Measurements from ENCODE around the gene WDR20. TPM values are rescaled to one million over a fixed set of nuclear protein-coding genes. Genes with fewer than 3 reads are reported as not detected.

WDR20 gene
- total and polyA plus RNA-seq, 2 experiments from 2014 or later = 15.1 to 24.9 TPM

DNA sequence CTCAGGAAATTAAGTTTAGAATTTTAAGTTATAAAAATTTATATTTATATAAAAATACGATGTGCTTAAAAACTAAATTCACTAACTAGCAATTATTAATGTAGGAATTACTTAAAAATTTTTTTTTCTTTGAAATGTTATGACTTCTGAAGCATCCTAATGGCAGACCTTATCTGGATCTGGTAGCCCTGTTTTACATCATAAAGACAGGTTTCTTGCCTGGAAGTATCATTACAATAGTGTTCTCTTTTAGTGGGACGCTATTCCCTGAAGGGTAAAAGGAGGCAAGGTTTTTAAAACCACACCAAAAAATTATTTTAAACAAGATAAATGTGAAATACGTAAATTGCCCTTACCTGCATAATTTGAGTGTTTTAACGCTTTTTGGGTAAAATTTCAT, 2.1 kb downstream of the WDR20 start:
- H3K9ac ChIP-seq = peak overlapping the region; percentile 23; the same call in 1 of the 2 replicates
- peak overlapping the region; percentile 92 for H3K4me2 ChIP-seq (ENCODE audit: unreplicated experiment)
- H3K79me2 ChIP-seq (ENCODE audit: insufficient read depth) = peaks cover 70% of the 10 kb centered on the region
- peaks cover 5% of the 10 kb centered on the region; the same call in 1 of the 2 replicates for H3F3A ChIP-seq (ENCODE audit: insufficient read depth)
- H4K20me1 ChIP-seq (ENCODE audit: insufficient read depth) = 0 out of 2 replicates have a peak, but pooled peaks cover 6% of the 10 kb centered on the region
- H3K9me2 ChIP-seq (ENCODE audit: insufficient read depth) = no peaks in the 10 kb centered on the region
- no peaks in the 10 kb centered on the region for H3K27me3 ChIP-seq (replicated peaks; ENCODE audit: insufficient read depth)
- no peak overlapping the region for H2AFZ ChIP-seq
- TF ChIP-seq EZH2 (IDR thresholded peaks at IDR 0.05; ENCODE audit: insufficient read depth, poor library complexity, severe bottlenecking) = no peak
- WGBS, 2 experiments (ENCODE audit: low coverage in 1 of 2, low lambda C conversion rate in 2 of 2, missing lambda C conversion rate in 2 of 2) = 76 to 80% methylated on average over 4 of the region's 4 CpGs
- no peaks in the 10 kb centered on the region for H3K36me3 ChIP-seq (ENCODE audit: low read depth)
- no peak overlapping the region for H3K27ac ChIP-seq
- peaks cover 14% of the 10 kb centered on the region for H3K4me1 ChIP-seq (ENCODE audit: insufficient read depth)
- H3K9me3 ChIP-seq (ENCODE audit: low read depth) = no peaks in the 10 kb centered on the region
- H3K4me3 ChIP-seq = peak overlapping the region; percentile 86
- in situ Hi-C loops (cut with MboI) = no loop called here
- no peak for DNase-seq

DNA sequence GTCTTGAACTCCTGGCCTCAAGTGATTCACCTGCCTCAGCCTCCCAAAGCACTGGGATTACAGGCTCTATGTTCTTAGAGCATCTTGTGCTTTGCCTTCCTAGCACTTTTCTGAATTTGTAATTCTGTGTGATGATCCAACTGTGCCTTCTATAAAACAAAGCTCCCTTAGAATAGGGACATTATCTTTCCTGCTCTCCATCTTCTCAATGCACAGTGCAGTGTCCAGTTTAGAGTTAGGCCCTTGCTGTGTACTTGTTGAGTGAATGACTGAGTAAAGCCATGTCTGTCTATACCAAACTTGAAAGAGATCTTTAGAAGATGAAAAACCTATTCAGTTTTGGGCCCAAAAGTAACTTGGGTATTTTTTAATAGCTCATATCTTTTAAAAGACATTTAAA, 5.2 kb downstream of the WDR20 start:
- Histone ChIP-seq H3K9ac (no peak overlapping the region), H3K4me2 (ENCODE audit: unreplicated experiment) (no peak overlapping the region), H3F3A (ENCODE audit: insufficient read depth) (peaks cover 5% of the 10 kb centered on the region; the same call in 1 of the 2 replicates), H3K4me1 (ENCODE audit: insufficient read depth) (peaks cover 8% of the 10 kb centered on the region), H3K4me3 (no peak overlapping the region), H3K27ac (no peak overlapping the region), H2AFZ (no peak overlapping the region), H3K9me2 (ENCODE audit: insufficient read depth) (no peaks in the 10 kb centered on the region), H3K79me2 (ENCODE audit: insufficient read depth) (peaks cover 100% of the 10 kb centered on the region), H4K20me1 (ENCODE audit: insufficient read depth) (peaks cover 6% of the 10 kb centered on the region; the same call in 1 of the 2 replicates), H3K36me3 (ENCODE audit: low read depth) (no peaks in the 10 kb centered on the region), H3K27me3 (replicated peaks; ENCODE audit: insufficient read depth) (no peaks in the 10 kb centered on the region), H3K9me3 (ENCODE audit: low read depth) (no peaks in the 10 kb centered on the region)
- TF ChIP-seq EZH2 (IDR thresholded peaks at IDR 0.05; ENCODE audit: insufficient read depth, poor library complexity, severe bottlenecking) (no peak), EZH2phosphoT487 (IDR thresholded peaks at IDR 0.05; ENCODE audit: insufficient read depth, low read depth) (no peak)
- in situ Hi-C loops (cut with MboI) = no loop called here
- no peak for DNase-seq

DNA sequence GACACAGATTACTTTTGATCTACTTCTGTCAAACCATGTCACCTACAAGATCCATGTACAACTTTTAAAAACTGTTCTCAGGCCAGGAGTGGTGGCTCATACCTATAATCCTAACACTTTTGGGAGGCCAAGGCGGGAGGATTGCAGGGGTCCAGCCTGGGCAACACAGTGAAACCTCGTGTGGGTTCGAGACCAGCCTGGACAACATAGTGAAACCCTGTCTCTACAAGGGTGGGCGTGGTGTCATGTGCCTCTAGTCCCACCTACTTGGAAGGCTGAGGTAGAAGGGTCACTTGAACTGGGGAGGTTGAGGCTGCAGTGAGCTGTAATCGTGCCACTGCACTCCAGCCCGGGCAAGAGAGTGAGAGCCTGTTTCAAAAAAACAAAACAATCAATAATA, 5.7 kb downstream of the WDR20 start:
- 92 to 94% methylated on average over 6 of the region's 6 CpGs for WGBS, 2 experiments (ENCODE audit: low coverage in 1 of 2, low lambda C conversion rate in 2 of 2, missing lambda C conversion rate in 2 of 2)
- peaks cover 8% of the 10 kb centered on the region for H3K4me1 ChIP-seq (ENCODE audit: insufficient read depth)
- no peak for TF ChIP-seq EZH2 (IDR thresholded peaks at IDR 0.05; ENCODE audit: insufficient read depth, poor library complexity, severe bottlenecking)
- no peak for TF ChIP-seq EZH2phosphoT487 (IDR thresholded peaks at IDR 0.05; ENCODE audit: insufficient read depth, low read depth)
- in situ Hi-C loops (cut with MboI) = no loop called here
- H3K27me3 ChIP-seq (replicated peaks; ENCODE audit: insufficient read depth) = no peaks in the 10 kb centered on the region
- peaks cover 6% of the 10 kb centered on the region; the same call in 1 of the 2 replicates for H4K20me1 ChIP-seq (ENCODE audit: insufficient read depth)
- H3K27ac ChIP-seq = no peak overlapping the region
- H3K79me2 ChIP-seq (ENCODE audit: insufficient read depth) = peaks cover 100% of the 10 kb centered on the region
- peaks cover 5% of the 10 kb centered on the region; the same call in 1 of the 2 replicates for H3F3A ChIP-seq (ENCODE audit: insufficient read depth)
- no peaks in the 10 kb centered on the region for H3K9me3 ChIP-seq (ENCODE audit: low read depth)
- H3K4me3 ChIP-seq = no peak overlapping the region
- H3K9me2 ChIP-seq (ENCODE audit: insufficient read depth) = no peaks in the 10 kb centered on the region
- no peaks in the 10 kb centered on the region for H3K36me3 ChIP-seq (ENCODE audit: low read depth)
- DNase-seq = no peak
- H3K4me2 ChIP-seq (ENCODE audit: unreplicated experiment) = no peak overlapping the region
- H2AFZ ChIP-seq = no peak overlapping the region
- no peak overlapping the region for H3K9ac ChIP-seq

GRCh38 chr14:102146423-102146822, 6.7 kb downstream of the WDR20 start:
- H3K36me3 ChIP-seq (ENCODE audit: low read depth) = no peaks in the 10 kb centered on the region
- no peak overlapping the region for H2AFZ ChIP-seq
- H3K4me3 ChIP-seq = no peak overlapping the region
- TF ChIP-seq EZH2 (IDR thresholded peaks at IDR 0.05; ENCODE audit: insufficient read depth, poor library complexity, severe bottlenecking) (no peak), EZH2phosphoT487 (IDR thresholded peaks at IDR 0.05; ENCODE audit: insufficient read depth, low read depth) (no peak)
- peaks cover 100% of the 10 kb centered on the region for H3K79me2 ChIP-seq (ENCODE audit: insufficient read depth)
- H3K27me3 ChIP-seq (replicated peaks; ENCODE audit: insufficient read depth) = no peaks in the 10 kb centered on the region
- no peak overlapping the region for H3K4me2 ChIP-seq (ENCODE audit: unreplicated experiment)
- peaks cover 6% of the 10 kb centered on the region for H4K20me1 ChIP-seq (ENCODE audit: insufficient read depth)
- H3F3A ChIP-seq (ENCODE audit: insufficient read depth) = no peaks in the 10 kb centered on the region
- H3K9me2 ChIP-seq (ENCODE audit: insufficient read depth) = no peaks in the 10 kb centered on the region
- H3K4me1 ChIP-seq (ENCODE audit: insufficient read depth) = peaks cover 8% of the 10 kb centered on the region
- DNase-seq = no peak
- 78 to 79% methylated on average over 2 of the region's 2 CpGs for WGBS, 2 experiments (ENCODE audit: low coverage in 1 of 2, low lambda C conversion rate in 2 of 2, missing lambda C conversion rate in 2 of 2)
- no peak overlapping the region for H3K27ac ChIP-seq
- H3K9me3 ChIP-seq (ENCODE audit: low read depth) = no peaks in the 10 kb centered on the region
- H3K9ac ChIP-seq = no peak overlapping the region
- in situ Hi-C loops (cut with MboI) = no loop called here

DNA sequence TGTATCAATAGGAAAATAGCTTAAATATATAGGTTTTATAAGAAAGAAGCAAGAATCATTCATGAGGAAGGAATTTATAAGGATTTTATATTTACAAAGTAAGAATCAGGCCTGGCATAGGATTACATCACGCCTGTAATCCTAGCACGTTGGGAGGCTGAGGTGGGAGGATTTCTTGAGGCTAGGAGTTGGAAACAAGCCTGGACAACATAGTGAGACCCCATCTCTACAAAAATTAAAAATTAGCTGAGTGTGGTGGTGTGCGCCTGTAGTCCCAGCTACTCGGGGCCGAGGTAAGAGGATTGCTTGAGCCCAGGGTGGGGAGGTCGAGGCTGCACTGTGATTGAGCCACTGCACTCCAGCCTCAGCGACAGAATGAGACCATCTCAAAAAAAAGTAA, 10.4 kb downstream of the WDR20 start:
- Histone ChIP-seq H3K79me2 (ENCODE audit: insufficient read depth) (peaks cover 100% of the 10 kb centered on the region), H3K4me3 (no peak overlapping the region), H4K20me1 (ENCODE audit: insufficient read depth) (peaks cover 14% of the 10 kb centered on the region), H2AFZ (no peak overlapping the region), H3K9ac (no peak overlapping the region), H3K27ac (no peak overlapping the region), H3F3A (ENCODE audit: insufficient read depth) (peaks cover 14% of the 10 kb centered on the region), H3K4me1 (ENCODE audit: insufficient read depth) (peaks cover 6% of the 10 kb centered on the region), H3K27me3 (replicated peaks; ENCODE audit: insufficient read depth) (no peaks in the 10 kb centered on the region), H3K4me2 (ENCODE audit: unreplicated experiment) (no peak overlapping the region), H3K36me3 (ENCODE audit: low read depth) (no peaks in the 10 kb centered on the region), H3K9me2 (ENCODE audit: insufficient read depth) (no peaks in the 10 kb centered on the region), H3K9me3 (ENCODE audit: low read depth) (no peaks in the 10 kb centered on the region)
- in situ Hi-C loops (cut with MboI) = no loop called here
- WGBS, 2 experiments (ENCODE audit: low coverage in 1 of 2, low lambda C conversion rate in 2 of 2, missing lambda C conversion rate in 2 of 2) = 94% methylated on average over 7 of the region's 7 CpGs
- TF ChIP-seq EZH2 (IDR thresholded peaks at IDR 0.05; ENCODE audit: insufficient read depth, poor library complexity, severe bottlenecking) (no peak), EZH2phosphoT487 (IDR thresholded peaks at IDR 0.05; ENCODE audit: insufficient read depth, low read depth) (no peak)
- DNase-seq = no peak

All from GM23248 (cell line).